Chondrocyte (in vitro differentiated cells): ENCODE results near the gene IGSF3. TPM values are rescaled to one million over a fixed set of nuclear protein-coding genes. Genes with fewer than 3 reads are reported as not detected.

Experiments used
- DNase-seq: peaks from one replicate; pipeline ENCODE4 v3.0.0; 2021; ENCODE audit warnings: mixed read lengths, low spot score
- H3K27ac Mint-ChIP-seq: one replicate; pipeline ENCODE4 v1.8.0; 2021; ENCODE audit warnings: mild to moderate bottlenecking, moderate library complexity, mixed read lengths; ENCODE audit not compliant: unreplicated experiment
- H3K27me3 Mint-ChIP-seq: 2 replicates; pipeline ENCODE4 v1.8.0; 2021; ENCODE audit warnings: low read depth, mixed read lengths
- H3K36me3 Mint-ChIP-seq: 2 replicates; pipeline ENCODE4 v1.8.0; 2021; ENCODE audit warnings: low read depth, mixed read lengths
- H3K4me1 Mint-ChIP-seq: 2 replicates; pipeline ENCODE4 v1.8.0; 2021; ENCODE audit warnings: low read depth, mild to moderate bottlenecking, mixed read lengths
- H3K4me3 Mint-ChIP-seq: one replicate; pipeline ENCODE4 v1.8.0; 2021; ENCODE audit warnings: mild to moderate bottlenecking, moderate library complexity, mixed read lengths; ENCODE audit not compliant: unreplicated experiment
- H3K9me3 Mint-ChIP-seq: 2 replicates; pipeline ENCODE4 v1.8.0; 2021; ENCODE audit warnings: low read depth, mixed read lengths
- total RNA-seq: library from RNA; stranded (reverse); gene quantifications from 3 replicates; pipeline ENCODE4 v1.2.1, GENCODE V29; 2021
- TF ChIP-seq, protein P1 (sequence below): fragments of 200-600 bp; sonication (generic); IDR thresholded peaks from 2 replicates; pipeline ENCODE4 v1.5.0; 2021; ENCODE audit warnings: antibody characterized with exemption, mild to moderate bottlenecking, moderate library complexity

The IGSF3 gene
- total RNA-seq, 1 donor from 2014 or later: 20.5 TPM

DNA sequence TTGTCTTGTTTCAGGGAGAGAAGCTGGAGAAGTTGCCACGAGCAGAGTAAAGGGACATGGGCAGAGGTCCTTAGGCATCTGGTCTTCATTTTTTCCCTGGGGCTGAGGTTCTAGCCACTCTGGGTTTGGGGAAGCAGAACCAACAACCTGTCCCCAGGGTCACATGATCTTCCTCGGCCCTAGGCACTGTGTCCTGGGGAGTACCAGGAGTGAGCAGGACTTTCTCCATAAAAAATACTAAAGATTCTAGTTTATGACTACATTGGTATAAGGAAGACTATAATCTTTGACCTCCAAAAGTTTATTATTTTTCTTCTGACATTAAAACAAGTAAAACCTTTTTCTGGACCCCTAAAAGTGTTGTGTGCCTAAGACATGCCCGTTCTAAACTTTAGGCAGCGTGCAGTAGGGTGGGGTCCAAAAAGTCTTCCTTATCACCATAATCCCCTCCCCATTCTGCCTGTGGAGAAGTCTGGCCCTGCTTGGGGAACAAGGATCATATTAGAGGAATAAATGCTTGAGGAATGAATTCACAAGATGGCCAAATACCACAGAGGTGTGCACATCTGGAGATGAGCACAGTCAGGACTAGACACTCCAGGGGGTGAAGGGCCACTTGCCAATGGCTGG lies 19.3 kb upstream of the IGSF3 start:
- H3K4me3 Mint-ChIP-seq: no peak overlapping the region
- TF ChIP-seq, protein P1, sequence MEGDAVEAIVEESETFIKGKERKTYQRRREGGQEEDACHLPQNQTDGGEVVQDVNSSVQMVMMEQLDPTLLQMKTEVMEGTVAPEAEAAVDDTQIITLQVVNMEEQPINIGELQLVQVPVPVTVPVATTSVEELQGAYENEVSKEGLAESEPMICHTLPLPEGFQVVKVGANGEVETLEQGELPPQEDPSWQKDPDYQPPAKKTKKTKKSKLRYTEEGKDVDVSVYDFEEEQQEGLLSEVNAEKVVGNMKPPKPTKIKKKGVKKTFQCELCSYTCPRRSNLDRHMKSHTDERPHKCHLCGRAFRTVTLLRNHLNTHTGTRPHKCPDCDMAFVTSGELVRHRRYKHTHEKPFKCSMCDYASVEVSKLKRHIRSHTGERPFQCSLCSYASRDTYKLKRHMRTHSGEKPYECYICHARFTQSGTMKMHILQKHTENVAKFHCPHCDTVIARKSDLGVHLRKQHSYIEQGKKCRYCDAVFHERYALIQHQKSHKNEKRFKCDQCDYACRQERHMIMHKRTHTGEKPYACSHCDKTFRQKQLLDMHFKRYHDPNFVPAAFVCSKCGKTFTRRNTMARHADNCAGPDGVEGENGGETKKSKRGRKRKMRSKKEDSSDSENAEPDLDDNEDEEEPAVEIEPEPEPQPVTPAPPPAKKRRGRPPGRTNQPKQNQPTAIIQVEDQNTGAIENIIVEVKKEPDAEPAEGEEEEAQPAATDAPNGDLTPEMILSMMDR: no peak
- no peaks in the 10 kb centered on the region for H3K27me3 Mint-ChIP-seq
- DNase-seq: no peak
- peaks cover 51% of the 10 kb centered on the region for H3K4me1 Mint-ChIP-seq
- peak overlapping the region; percentile 99 for H3K27ac Mint-ChIP-seq
- no peaks in the 10 kb centered on the region for H3K36me3 Mint-ChIP-seq
- H3K9me3 Mint-ChIP-seq: no peaks in the 10 kb centered on the region

DNA sequence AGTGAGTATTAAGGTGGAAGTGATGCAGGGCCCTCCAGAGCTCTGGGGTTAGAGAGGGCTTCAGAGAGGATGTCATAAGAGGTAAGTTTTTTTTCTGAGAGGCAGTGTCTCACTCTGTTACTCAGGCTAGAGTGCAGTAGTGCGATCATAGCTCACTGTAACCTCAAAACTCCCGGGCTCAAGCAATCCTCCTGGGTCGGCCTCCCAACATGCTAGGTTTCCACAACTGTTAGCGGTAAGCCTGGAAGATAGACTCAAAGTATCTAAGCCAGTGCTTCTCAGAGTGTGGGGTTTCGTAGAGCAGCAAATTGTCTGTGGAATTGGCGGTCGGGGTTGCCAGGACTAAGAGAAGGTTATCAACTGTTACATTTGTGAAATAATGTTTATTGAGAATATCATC lies 18.6 kb upstream of the IGSF3 start:
- TF ChIP-seq, protein P1: no peak
- DNase-seq: no peak
- Mint-ChIP-seq H3K4me1 (peaks cover 45% of the 10 kb centered on the region), H3K36me3 (no peaks in the 10 kb centered on the region), H3K4me3 (no peak overlapping the region), H3K27ac (no peak overlapping the region), H3K27me3 (no peaks in the 10 kb centered on the region), H3K9me3 (no peaks in the 10 kb centered on the region)

GRCh38 chr1:116684575-116684974 lies 17.0 kb upstream of the IGSF3 start:
- Mint-ChIP-seq H3K27ac (no peak overlapping the region), H3K9me3 (no peaks in the 10 kb centered on the region), H3K4me1 (peaks cover 34% of the 10 kb centered on the region), H3K4me3 (no peak overlapping the region), H3K27me3 (no peaks in the 10 kb centered on the region), H3K36me3 (no peaks in the 10 kb centered on the region)
- TF ChIP-seq, protein P1: no peak
- DNase-seq: no peak

GRCh38 chr1:116682641-116683221 lies 15.2 kb upstream of the IGSF3 start:
- H3K27me3 Mint-ChIP-seq: no peaks in the 10 kb centered on the region
- DNase-seq: no peak
- H3K4me1 Mint-ChIP-seq: peaks cover 34% of the 10 kb centered on the region
- TF ChIP-seq, protein P1: no peak
- no peak overlapping the region for H3K27ac Mint-ChIP-seq
- no peaks in the 10 kb centered on the region for H3K36me3 Mint-ChIP-seq
- no peak overlapping the region for H3K4me3 Mint-ChIP-seq
- no peaks in the 10 kb centered on the region for H3K9me3 Mint-ChIP-seq

DNA sequence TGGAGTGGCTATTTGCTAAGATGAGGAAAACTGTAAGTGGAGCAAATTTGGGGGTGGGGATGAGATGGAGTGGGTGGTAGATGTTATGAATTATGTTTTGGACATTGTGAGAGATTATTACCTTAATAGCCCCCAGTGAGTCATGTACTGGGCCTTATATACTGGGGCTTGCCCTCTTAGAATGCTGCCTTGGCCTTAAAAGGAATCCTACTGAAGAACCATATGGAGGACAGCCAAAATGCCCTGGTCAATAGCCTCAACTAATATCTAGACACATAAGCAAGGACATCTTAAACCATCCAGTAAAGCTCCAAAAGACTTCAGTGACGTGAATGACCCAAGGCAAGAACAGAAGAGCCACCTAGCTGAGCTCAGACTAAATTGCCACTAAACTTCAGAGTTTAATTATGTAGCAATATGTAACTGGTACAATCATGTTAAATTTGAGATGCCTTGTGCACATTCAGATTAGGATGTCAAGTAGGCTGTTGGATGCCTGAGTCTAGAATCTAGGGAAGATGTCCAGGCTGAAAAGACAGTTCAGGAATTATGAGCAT lies 13.9 kb upstream of the IGSF3 start:
- H3K27ac Mint-ChIP-seq: no peak overlapping the region
- DNase-seq: no peak
- H3K4me1 Mint-ChIP-seq: peaks cover 20% of the 10 kb centered on the region
- H3K9me3 Mint-ChIP-seq: no peaks in the 10 kb centered on the region
- H3K4me3 Mint-ChIP-seq: no peak overlapping the region
- H3K27me3 Mint-ChIP-seq: no peaks in the 10 kb centered on the region
- TF ChIP-seq, protein P1: no peak
- no peaks in the 10 kb centered on the region for H3K36me3 Mint-ChIP-seq
